Measurements from ENCODE around the gene MYOT.

Gene MYOT, protein sequence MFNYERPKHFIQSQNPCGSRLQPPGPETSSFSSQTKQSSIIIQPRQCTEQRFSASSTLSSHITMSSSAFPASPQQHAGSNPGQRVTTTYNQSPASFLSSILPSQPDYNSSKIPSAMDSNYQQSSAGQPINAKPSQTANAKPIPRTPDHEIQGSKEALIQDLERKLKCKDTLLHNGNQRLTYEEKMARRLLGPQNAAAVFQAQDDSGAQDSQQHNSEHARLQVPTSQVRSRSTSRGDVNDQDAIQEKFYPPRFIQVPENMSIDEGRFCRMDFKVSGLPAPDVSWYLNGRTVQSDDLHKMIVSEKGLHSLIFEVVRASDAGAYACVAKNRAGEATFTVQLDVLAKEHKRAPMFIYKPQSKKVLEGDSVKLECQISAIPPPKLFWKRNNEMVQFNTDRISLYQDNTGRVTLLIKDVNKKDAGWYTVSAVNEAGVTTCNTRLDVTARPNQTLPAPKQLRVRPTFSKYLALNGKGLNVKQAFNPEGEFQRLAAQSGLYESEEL
- total RNA-seq = 0 to 0.06 (median 0) reads per million in 9 experiments

DNA sequence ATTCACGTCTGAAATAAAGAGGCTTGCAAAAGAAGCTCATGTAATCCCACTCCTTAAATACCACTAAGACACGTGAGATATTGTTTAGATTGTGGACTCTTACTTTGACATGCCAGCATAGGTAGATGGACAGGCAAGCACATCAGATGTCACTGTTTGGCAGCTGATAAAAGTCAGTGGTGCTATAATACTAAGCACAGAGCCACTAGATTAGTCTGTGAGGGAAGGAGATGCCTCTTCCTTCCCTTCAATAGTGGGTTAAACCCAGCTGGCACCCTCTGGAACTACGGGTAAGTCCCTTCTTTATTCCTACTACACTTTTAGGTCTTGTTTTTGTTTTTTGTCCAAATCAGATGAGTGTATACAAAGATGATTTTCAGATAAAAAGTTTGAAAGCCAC lies at the start of gene MYOT:
Gene MYOT, plus strand, starts transcription at position 197 of the 400 bp plus-strand sequence. CDS start 2,792 bp downstream, outside the sequence.
- Mint-ChIP-seq H3K27ac (no peak within 1 kb of the TSS), H3K9me3 (no peaks in the 10 kb centered on the region), H3K4me3 (no peak within 1 kb of the TSS), H3K36me3 (ENCODE audit: insufficient read depth) (no peaks in the 10 kb centered on the region), H3K4me1 (ENCODE audit: low read depth in 2 of 2) (no peaks in the 10 kb centered on the region), H3K27me3 (peaks cover 0 to 12% of the 10 kb centered on the region in 2 donors)
- ATAC-seq (replicated peaks) (no peak), DNase-seq (no peak)

DNA sequence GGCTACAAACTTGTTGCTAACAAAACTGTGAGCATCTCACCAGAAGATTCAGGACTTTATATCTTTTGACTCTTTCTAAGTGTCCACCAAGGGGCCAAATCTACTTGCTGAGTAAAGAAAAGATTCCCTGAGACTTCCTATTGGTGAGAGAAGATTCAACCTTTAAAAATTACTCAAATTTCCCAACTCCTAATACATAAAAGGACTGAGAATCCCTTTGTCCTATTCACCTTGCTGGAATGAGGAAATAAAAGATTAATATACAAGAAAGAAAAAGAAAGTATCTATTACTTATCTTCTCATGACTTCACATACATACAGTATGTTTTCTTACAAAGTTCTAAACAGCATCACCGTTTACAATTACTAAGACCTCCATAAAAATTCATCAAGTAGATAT lies 47.9 kb upstream of the MYOT start:
- Mint-ChIP-seq H3K36me3 (ENCODE audit: insufficient read depth) (no peaks in the 10 kb centered on the region), H3K4me3 (no peak overlapping the region), H3K4me1 (ENCODE audit: low read depth in 2 of 2) (no peaks in the 10 kb centered on the region), H3K27me3 (peaks cover 0 to 16% of the 10 kb centered on the region in 2 donors), H3K27ac (no peak overlapping the region), H3K9me3 (no peaks in the 10 kb centered on the region)
- ATAC-seq (replicated peaks) (no peak), DNase-seq (no peak)

DNA sequence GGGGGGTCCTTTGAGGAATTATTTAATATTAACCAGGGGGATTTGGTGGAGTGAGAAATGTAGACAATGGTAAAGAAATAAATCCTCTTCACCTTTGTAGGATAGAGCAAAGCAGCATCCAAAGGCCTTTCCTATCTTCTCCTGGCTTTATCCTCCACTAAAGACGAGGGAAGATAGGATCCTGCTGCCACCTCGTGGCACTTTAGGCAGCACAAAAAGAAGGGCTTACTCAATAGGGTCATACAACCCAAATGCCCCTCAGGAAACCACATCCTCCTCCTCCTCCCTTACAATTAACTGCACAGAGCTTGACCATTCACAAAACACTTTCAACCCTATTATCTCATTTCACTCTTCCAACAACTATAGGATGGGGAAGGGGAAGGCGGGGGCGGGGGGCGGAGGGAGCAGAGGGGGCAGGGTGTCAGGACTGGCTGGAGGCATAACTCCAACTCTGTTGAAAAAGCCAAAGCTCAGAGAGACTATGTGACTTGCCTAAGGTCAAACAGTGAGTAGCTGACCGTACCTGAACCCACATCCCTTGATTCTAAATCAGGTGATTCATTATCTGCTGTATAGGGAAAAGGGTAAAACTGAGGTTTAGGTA lies 45.4 kb upstream of the MYOT start:
- no peak overlapping the region for H3K4me3 Mint-ChIP-seq
- no peak overlapping the region for H3K27ac Mint-ChIP-seq
- no peaks in the 10 kb centered on the region for H3K4me1 Mint-ChIP-seq (ENCODE audit: low read depth in 2 of 2)
- H3K36me3 Mint-ChIP-seq (ENCODE audit: insufficient read depth) = no peaks in the 10 kb centered on the region
- peaks cover 0 to 2% of the 10 kb centered on the region in 2 donors for H3K9me3 Mint-ChIP-seq
- ATAC-seq (replicated peaks) (no peak), DNase-seq (no peak)
- H3K27me3 Mint-ChIP-seq = peaks cover 5 to 10% of the 10 kb centered on the region in 2 donors

DNA sequence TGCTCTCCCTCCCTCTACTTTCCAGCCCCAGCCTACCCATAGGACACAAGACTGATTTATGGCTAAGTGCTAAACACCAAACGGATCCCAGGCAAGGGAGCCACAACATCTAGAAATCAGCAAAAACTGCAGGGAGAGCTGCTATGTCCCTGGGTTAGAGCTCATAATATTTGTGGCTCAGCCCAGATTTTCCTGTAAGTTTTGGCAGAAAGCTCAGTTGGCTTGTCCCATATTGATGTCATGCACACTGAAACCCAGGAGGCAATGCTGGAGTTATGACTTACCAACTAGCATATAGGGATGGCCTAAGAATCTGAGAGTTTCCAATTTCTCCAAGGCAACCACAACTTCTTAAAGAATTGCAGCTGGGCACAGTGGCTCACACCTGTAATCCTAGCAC lies 44.7 kb upstream of the MYOT start:
- Mint-ChIP-seq H3K27me3 (peaks cover 5 to 10% of the 10 kb centered on the region in 2 donors), H3K27ac (no peak overlapping the region), H3K4me1 (ENCODE audit: low read depth in 2 of 2) (no peaks in the 10 kb centered on the region), H3K36me3 (ENCODE audit: insufficient read depth) (no peaks in the 10 kb centered on the region), H3K9me3 (peaks cover 0 to 2% of the 10 kb centered on the region in 2 donors), H3K4me3 (no peak overlapping the region)
- ATAC-seq (replicated peaks) = no peak
- DNase-seq = no peak

DNA sequence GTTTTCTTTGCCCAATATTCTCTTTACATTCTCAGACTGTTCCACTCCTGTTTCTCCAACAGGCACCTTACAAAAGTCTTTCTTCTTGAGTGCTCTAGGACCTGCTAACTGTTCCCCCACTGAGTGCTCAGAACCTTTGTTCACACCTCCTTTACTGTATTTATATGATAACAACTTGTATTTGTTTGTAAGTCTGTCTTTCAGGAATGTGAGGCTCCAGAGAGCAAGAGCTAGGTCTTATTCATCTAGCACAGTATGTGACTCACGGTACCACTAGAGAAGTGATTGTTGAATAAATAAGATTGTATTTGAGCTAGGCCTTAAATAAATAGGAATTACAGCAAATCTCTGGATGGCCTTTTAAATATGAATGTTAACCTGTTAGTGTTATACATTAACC lies 42.5 kb upstream of the MYOT start:
- Mint-ChIP-seq H3K36me3 (ENCODE audit: insufficient read depth) (no peaks in the 10 kb centered on the region), H3K9me3 (peaks cover 0 to 2% of the 10 kb centered on the region in 2 donors), H3K27ac (no peak overlapping the region), H3K4me1 (ENCODE audit: low read depth in 2 of 2) (no peaks in the 10 kb centered on the region), H3K27me3 (peaks cover 5 to 10% of the 10 kb centered on the region in 2 donors), H3K4me3 (no peak overlapping the region)
- DNase-seq (no peak), ATAC-seq (replicated peaks) (no peak)

DNA sequence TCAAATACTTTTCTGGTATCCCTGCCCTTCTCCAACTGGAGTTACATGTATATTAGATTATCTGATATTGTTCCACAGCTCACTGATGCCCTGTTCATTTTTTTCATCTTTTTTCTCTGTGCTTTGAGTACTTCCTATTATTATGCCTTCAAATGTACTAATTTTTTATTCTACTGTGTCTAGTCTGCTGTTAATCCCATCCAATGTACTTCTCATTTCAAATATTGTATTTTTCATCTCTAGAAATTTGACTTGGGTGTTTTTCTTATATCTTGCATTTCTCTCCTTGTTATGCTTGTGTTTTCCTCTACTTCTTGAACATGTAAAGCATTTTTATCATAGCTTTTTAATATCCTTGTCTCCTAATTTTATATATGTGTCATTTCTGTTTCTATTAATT lies 41.6 kb upstream of the MYOT start:
- Mint-ChIP-seq H3K4me1 (ENCODE audit: low read depth in 2 of 2) (no peaks in the 10 kb centered on the region), H3K27ac (no peak overlapping the region), H3K9me3 (peaks cover 0 to 2% of the 10 kb centered on the region in 2 donors), H3K4me3 (no peak overlapping the region), H3K36me3 (ENCODE audit: insufficient read depth) (no peaks in the 10 kb centered on the region), H3K27me3 (peaks cover 5 to 9% of the 10 kb centered on the region in 2 donors)
- no peak for ATAC-seq (replicated peaks)
- DNase-seq = no peak

DNA sequence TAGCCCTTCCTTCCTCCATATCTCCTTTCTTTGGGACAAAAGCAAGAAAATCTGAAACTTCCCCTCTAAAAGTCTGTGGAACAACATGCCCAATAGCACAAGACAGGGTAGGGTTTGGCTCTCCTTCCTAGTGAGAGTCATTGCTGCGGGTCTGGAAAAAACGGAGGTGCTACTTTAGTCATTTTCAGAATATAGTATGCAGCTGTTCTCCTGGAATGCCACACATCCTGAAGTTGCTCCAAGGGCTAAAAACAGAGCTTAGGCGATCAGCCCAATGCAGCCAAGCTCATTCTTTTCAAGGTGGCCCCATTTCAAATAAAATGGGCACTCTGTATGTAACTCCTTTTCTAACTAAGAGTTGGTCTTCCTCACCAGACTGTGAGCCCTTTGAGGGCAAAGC lies 39.5 kb upstream of the MYOT start:
- no peaks in the 10 kb centered on the region for H3K4me1 Mint-ChIP-seq (ENCODE audit: low read depth in 2 of 2)
- H3K4me3 Mint-ChIP-seq = no peak overlapping the region
- H3K27me3 Mint-ChIP-seq = peaks cover 0 to 5% of the 10 kb centered on the region in 2 donors
- ATAC-seq (replicated peaks) (no peak), DNase-seq (no peak)
- H3K36me3 Mint-ChIP-seq (ENCODE audit: insufficient read depth) = no peaks in the 10 kb centered on the region
- H3K9me3 Mint-ChIP-seq = peaks cover 0 to 2% of the 10 kb centered on the region in 2 donors
- no peak overlapping the region for H3K27ac Mint-ChIP-seq

DNA sequence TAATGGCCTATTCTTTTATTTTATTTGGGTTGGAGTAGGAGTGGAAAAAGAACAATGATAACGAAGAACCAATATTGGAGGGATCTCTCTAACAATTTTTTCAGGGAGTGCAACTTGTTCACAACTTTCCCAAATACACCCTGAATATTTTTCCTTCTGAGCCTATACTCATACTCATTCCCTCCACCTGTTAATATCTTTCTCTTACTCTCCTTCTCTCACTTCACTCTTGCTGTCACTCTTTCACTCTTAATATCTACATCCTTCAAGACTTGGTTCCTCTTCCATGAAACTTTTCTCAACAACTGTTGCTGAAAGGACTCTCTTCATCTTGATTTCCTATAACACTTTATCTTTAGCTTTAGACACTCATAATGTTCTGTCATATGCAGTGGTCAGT lies 39.0 kb upstream of the MYOT start:
- H3K4me1 Mint-ChIP-seq (ENCODE audit: low read depth in 2 of 2) = no peaks in the 10 kb centered on the region
- H3K36me3 Mint-ChIP-seq (ENCODE audit: insufficient read depth) = no peaks in the 10 kb centered on the region
- DNase-seq (no peak), ATAC-seq (replicated peaks) (no peak)
- H3K27me3 Mint-ChIP-seq = peaks cover 0 to 5% of the 10 kb centered on the region in 2 donors
- H3K9me3 Mint-ChIP-seq = peaks cover 0 to 2% of the 10 kb centered on the region in 2 donors
- no peak overlapping the region for H3K4me3 Mint-ChIP-seq
- no peak overlapping the region for H3K27ac Mint-ChIP-seq

DNA sequence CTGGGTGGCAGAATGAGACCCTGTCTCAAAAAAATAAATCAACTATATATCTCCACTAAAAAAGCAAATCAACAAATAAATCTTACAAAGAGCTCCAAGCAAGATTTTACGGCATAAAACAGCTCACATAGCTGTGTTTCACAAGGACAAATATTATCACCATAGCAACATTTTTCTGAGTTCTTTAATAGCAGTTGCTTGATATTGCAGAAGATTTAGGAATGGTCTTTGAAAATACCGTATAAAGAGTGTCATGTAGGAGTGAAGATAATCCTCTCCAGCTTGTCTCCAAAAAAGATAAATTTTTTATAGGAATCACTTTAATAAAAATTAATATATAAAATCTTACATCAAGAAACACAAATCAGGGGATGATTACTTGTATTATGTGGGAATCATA lies 36.6 kb upstream of the MYOT start:
- no peak for ATAC-seq (replicated peaks)
- no peak overlapping the region for H3K27ac Mint-ChIP-seq
- no peaks in the 10 kb centered on the region for H3K36me3 Mint-ChIP-seq (ENCODE audit: insufficient read depth)
- H3K4me1 Mint-ChIP-seq (ENCODE audit: low read depth in 2 of 2) = no peaks in the 10 kb centered on the region
- H3K9me3 Mint-ChIP-seq = peaks cover 0 to 2% of the 10 kb centered on the region in 2 donors
- DNase-seq = no peak
- peaks cover 0 to 5% of the 10 kb centered on the region in 2 donors for H3K27me3 Mint-ChIP-seq
- no peak overlapping the region for H3K4me3 Mint-ChIP-seq

DNA sequence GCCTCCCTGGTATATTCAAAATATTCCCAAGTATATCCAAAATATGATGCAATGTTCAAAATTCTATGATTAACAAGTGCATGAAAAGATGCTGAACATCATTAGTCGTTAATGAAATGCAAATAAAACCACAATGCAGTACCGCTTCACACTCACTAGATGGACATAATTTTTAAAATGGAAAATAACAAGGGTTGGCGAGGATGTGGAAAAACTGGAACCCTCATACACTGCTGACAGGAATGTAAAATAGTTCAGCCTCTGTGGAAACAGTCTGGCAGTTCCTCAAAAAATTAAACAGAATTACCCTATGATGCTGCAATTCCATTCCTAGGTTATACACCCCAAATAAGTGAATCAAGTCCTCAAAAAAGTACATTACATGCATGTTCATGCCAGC lies 36.1 kb upstream of the MYOT start:
- H3K27me3 Mint-ChIP-seq = peaks cover 0 to 5% of the 10 kb centered on the region in 2 donors
- no peak overlapping the region for H3K4me3 Mint-ChIP-seq
- H3K9me3 Mint-ChIP-seq = peaks cover 0 to 2% of the 10 kb centered on the region in 2 donors
- H3K27ac Mint-ChIP-seq = no peak overlapping the region
- H3K36me3 Mint-ChIP-seq (ENCODE audit: insufficient read depth) = no peaks in the 10 kb centered on the region
- DNase-seq = no peak
- no peak for ATAC-seq (replicated peaks)
- H3K4me1 Mint-ChIP-seq (ENCODE audit: low read depth in 2 of 2) = no peaks in the 10 kb centered on the region

DNA sequence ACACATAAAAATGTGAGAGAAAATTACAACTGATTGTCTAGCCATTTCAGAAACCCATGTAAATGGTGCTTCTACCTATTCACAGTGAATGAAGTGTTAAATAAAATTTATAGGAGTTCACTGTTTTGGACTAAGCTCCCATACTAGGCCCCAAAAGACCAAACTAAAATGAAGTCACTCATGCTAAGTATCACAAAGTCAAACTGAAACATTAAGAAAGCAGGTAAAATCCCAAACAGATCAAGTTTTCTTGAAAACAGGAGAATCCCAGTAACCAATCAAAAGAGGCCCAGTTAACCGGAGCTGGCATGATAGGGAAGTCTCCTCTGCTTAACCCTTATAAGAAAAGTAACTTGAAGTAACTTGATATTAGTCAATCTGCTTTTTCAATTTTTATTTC lies 35.2 kb upstream of the MYOT start:
- no peaks in the 10 kb centered on the region for H3K27me3 Mint-ChIP-seq
- no peaks in the 10 kb centered on the region for H3K9me3 Mint-ChIP-seq
- no peaks in the 10 kb centered on the region for H3K4me1 Mint-ChIP-seq (ENCODE audit: low read depth in 2 of 2)
- ATAC-seq (replicated peaks) = no peak
- no peak overlapping the region for H3K4me3 Mint-ChIP-seq
- H3K27ac Mint-ChIP-seq = no peak overlapping the region
- no peak for DNase-seq
- no peaks in the 10 kb centered on the region for H3K36me3 Mint-ChIP-seq (ENCODE audit: insufficient read depth)

DNA sequence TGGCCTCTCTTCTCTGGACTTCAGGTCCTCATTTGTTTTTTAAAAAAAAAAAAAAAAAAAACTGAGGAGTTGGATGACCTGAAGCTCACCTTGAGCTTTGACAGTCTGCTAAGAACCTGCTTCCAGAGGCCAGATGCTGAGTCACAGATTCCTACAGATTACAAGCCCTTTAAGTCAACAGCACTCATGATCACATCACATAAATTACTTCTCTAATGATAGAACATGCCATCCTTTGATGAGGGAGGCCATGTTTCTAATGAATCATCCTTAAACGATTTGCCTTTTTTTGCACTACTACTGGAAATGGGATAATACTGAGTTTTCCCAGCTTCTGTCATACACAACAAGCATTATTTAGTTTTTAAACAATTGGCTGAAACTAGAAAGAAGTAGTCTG lies 34.2 kb upstream of the MYOT start:
- Mint-ChIP-seq H3K4me3 (no peak overlapping the region), H3K36me3 (ENCODE audit: insufficient read depth) (no peaks in the 10 kb centered on the region), H3K27me3 (no peaks in the 10 kb centered on the region), H3K9me3 (no peaks in the 10 kb centered on the region), H3K27ac (no peak overlapping the region), H3K4me1 (ENCODE audit: low read depth in 2 of 2) (no peaks in the 10 kb centered on the region)
- DNase-seq (no peak), ATAC-seq (replicated peaks) (no peak)

DNA sequence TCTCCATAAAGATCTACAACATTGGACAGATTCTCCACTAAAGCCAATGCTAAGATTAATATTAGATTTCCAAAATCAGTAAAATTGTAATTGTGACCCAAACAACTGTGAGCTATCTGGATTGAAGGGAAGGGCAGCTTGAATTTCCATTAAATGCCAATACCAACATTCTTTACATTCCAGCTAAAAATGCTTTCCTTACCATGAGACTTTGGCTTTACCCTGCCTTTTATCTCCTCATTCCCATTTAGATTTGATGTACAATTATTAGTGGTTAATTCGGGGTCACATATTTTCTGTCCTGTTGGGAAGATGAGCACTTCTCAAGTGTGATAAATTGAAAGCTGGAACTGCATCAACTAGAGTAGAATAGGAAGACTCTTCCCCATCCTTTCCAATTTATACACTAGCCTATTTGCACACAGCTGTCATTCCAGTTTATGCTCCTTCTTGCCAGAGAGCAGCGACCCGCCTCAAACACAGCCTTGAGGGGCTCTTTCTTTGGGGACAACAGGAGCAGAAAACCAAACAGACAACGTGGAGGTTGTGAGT lies 33.1 kb upstream of the MYOT start:
- Mint-ChIP-seq H3K4me1 (ENCODE audit: low read depth in 2 of 2) (no peaks in the 10 kb centered on the region), H3K9me3 (no peaks in the 10 kb centered on the region), H3K27ac (no peak overlapping the region), H3K27me3 (no peaks in the 10 kb centered on the region), H3K36me3 (ENCODE audit: insufficient read depth) (no peaks in the 10 kb centered on the region), H3K4me3 (no peak overlapping the region)
- DNase-seq = no peak
- no peak for ATAC-seq (replicated peaks)

DNA sequence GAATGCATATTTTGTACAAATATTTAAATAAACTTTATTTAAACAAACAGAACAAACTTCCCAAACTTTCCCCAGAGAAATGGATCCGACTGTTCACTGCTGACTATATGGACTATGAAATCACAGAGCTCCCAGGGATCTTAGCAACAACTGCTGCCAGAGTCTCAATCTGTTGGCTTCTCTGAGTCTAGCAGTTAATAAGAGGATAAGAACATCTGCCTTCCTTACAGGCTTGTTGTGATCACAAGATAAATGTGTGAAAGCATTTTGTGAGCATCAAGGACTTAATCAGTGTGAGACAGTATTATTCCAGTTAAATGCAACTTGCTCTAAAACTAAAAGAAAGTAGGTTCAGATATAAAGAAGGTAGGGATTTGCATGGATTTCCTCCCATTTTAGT lies 31.4 kb upstream of the MYOT start:
- Mint-ChIP-seq H3K27ac (no peak overlapping the region), H3K4me1 (ENCODE audit: low read depth in 2 of 2) (peaks cover 0 to 3% of the 10 kb centered on the region in 2 donors), H3K9me3 (no peaks in the 10 kb centered on the region), H3K4me3 (no peak overlapping the region), H3K36me3 (ENCODE audit: insufficient read depth) (no peaks in the 10 kb centered on the region), H3K27me3 (no peaks in the 10 kb centered on the region)
- no peak for DNase-seq
- ATAC-seq (replicated peaks) = no peak

Measured in effector memory CD8-positive, alpha-beta T cell (primary cell).